ENCODE measurements around the gene SLC35B2. TPM values are rescaled to one million over a fixed set of nuclear protein-coding genes. Genes with fewer than 3 reads are reported as not detected.

Gene SLC35B2
- total and polyA plus RNA-seq, 2 donors from 2014 or later, result 45.1 to 49.5 TPM

- Histone ChIP-seq H3K36me3 (ENCODE audit: control insufficient read depth in 2 of 3, insufficient read depth in 3 of 3, low read length in 3 of 3) (no peaks in the 10 kb centered on the region), H3K9me3 (ENCODE audit: control insufficient read depth in 2 of 3, insufficient read depth in 1 of 3, low read length in 3 of 3) (no peaks in the 10 kb centered on the region), H3K4me3 (ENCODE audit: low read length in 3 of 3) (no peak overlapping the region), H3K4me1 (ENCODE audit: control insufficient read depth in 2 of 3, insufficient read depth in 2 of 3, low read depth in 1 of 3, low read length in 3 of 3) (no peaks in the 10 kb centered on the region), H3K27ac (ENCODE audit: low read depth in 2 of 2, low read length in 2 of 2) (no peak overlapping the region), H3K27me3 (ENCODE audit: control insufficient read depth, insufficient read depth, low read length) (peaks cover 2% of the 10 kb centered on the region), H3K9ac (ENCODE audit: low read length in 3 of 3) (no peak overlapping the region)
- FAIRE-seq (no peak), DNase-seq (no peak)
- TF ChIP-seq CTCF (IDR thresholded peaks at IDR 0.05; ENCODE audit: borderline replicate concordance, extremely low read depth, insufficient read depth), result no peak
- intact Hi-C loops (cut with DNase I), result no loop called here
Measured at GRCh38 chr6:44276667-44277640, 19.6 kb upstream of the SLC35B2 start.

DNA sequence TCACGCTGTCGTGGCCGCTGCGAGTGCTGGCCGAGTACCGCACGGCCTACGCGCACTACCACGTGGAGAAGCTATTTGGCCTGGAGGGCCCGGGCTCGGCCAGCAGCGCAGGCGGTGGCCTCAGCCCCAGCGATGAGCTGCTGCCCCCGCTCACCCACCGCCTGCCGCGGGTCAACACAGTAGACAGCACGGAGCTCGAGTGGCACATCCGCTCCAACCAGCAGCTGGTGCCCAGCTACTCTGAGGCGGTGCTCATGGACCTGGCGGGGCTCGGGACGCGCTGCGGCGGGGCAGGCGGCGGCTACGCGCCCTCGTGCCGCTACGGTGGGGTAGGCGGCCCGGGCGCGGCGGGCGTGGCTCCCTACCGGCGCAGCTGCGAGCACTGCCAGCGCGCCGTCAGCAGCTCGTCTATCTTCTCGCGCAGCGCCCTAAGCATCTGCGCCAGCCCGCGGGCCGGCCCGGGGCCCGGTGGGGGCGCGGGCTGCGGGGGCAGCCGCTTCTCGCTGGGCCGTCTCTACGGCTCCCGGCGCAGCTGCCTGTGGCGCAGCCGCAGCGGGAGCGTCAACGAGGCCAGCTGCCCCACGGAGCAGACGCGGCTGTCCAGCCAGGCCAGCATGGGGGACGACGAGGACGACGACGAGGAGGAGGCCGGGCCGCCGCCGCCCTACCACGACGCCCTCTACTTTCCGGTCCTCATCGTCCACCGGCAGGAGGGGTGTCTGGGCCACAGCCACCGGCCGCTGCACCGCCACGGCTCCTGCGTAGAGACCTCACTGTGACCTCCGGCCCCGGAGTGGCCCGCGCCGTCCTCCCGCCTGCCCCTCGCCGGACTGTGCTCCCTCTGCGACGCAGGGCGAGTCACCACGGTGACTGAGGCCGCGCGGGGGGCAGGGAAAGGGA lies 18.7 kb upstream of the SLC35B2 start:
- Histone ChIP-seq H3K9me3 (ENCODE audit: control insufficient read depth in 2 of 3, insufficient read depth in 1 of 3, low read length in 3 of 3) (no peaks in the 10 kb centered on the region), H3K9ac (ENCODE audit: low read length in 3 of 3) (no peak overlapping the region), H3K27me3 (ENCODE audit: control insufficient read depth, insufficient read depth, low read length) (peaks cover 2% of the 10 kb centered on the region), H3K4me3 (ENCODE audit: low read length in 3 of 3) (no peak overlapping the region), H3K4me1 (ENCODE audit: control insufficient read depth in 2 of 3, insufficient read depth in 2 of 3, low read depth in 1 of 3, low read length in 3 of 3) (peaks cover 0 to 2% (median 0%) of the 10 kb centered on the region in 3 donors), H3K27ac (ENCODE audit: low read depth in 2 of 2, low read length in 2 of 2) (no peak overlapping the region), H3K36me3 (ENCODE audit: control insufficient read depth in 2 of 3, insufficient read depth in 3 of 3, low read length in 3 of 3) (no peaks in the 10 kb centered on the region)
- TF ChIP-seq CTCF (IDR thresholded peaks at IDR 0.05; ENCODE audit: borderline replicate concordance, extremely low read depth, insufficient read depth), result no peak
- FAIRE-seq, result no peak
- peak in 4 of 5 donors; percentile 43 to 62 (median 50) for DNase-seq
- intact Hi-C loops (cut with DNase I), result no loop called here

GRCh38 chr6:44275271-44275748 lies 18.0 kb upstream of the SLC35B2 start:
- Histone ChIP-seq H3K27ac (ENCODE audit: low read depth in 2 of 2, low read length in 2 of 2) (no peak overlapping the region), H3K9ac (ENCODE audit: low read length in 3 of 3) (no peak overlapping the region), H3K4me1 (ENCODE audit: control insufficient read depth in 2 of 3, insufficient read depth in 2 of 3, low read depth in 1 of 3, low read length in 3 of 3) (peaks cover 0 to 2% (median 0%) of the 10 kb centered on the region in 3 donors), H3K9me3 (ENCODE audit: control insufficient read depth in 2 of 3, insufficient read depth in 1 of 3, low read length in 3 of 3) (no peaks in the 10 kb centered on the region), H3K4me3 (ENCODE audit: low read length in 3 of 3) (no peak overlapping the region), H3K27me3 (ENCODE audit: control insufficient read depth, insufficient read depth, low read length) (peaks cover 2% of the 10 kb centered on the region), H3K36me3 (ENCODE audit: control insufficient read depth in 2 of 3, insufficient read depth in 3 of 3, low read length in 3 of 3) (no peaks in the 10 kb centered on the region)
- TF ChIP-seq CTCF (IDR thresholded peaks at IDR 0.05; ENCODE audit: borderline replicate concordance, extremely low read depth, insufficient read depth), result no peak
- no peak for FAIRE-seq
- no peak for DNase-seq
- intact Hi-C loops (cut with DNase I), result no loop called here
